Measurements from ENCODE around the gene TP53I13.
A peak's percentile ranks its signal among the peaks of the same experiment; 100 is the strongest.

Gene TP53I13

GRCh38 chr17:29591737-29592608 is 23.5 kb downstream of the TP53I13 start:
- peak in 1 of 2 donors; percentile 75 for DNase-seq (ENCODE audit: extremely low read depth in 1 of 2, low read depth in 1 of 2)

GRCh38 chr17:29592850-29593551 is 24.5 kb downstream of the TP53I13 start, which contains the start of gene ANKRD13B:
Gene ANKRD13B (plus strand): TSS chr17:29593132. CDS start chr17:29593622, 490 bp downstream.
- DNase-seq (ENCODE audit: extremely low read depth in 1 of 2, low read depth in 1 of 2), result no peak

GRCh38 chr17:29593591-29594518 is 25.4 kb downstream of the TP53I13 start:
- no peak for DNase-seq (ENCODE audit: extremely low read depth in 1 of 2, low read depth in 1 of 2)

GRCh38 chr17:29594519-29595090 is 26.1 kb downstream of the TP53I13 start:
- no peak for DNase-seq (ENCODE audit: extremely low read depth in 1 of 2, low read depth in 1 of 2)

GRCh38 chr17:29595107-29595942 is 26.8 kb downstream of the TP53I13 start:
- DNase-seq (ENCODE audit: extremely low read depth in 1 of 2, low read depth in 1 of 2), result no peak

- DNase-seq (ENCODE audit: extremely low read depth in 1 of 2, low read depth in 1 of 2), result no peak
Measured at GRCh38 chr17:29595943-29596774, 27.7 kb downstream of the TP53I13 start.

GRCh38 chr17:29596811-29597210 is 28.3 kb downstream of the TP53I13 start:
- DNase-seq (ENCODE audit: extremely low read depth in 1 of 2, low read depth in 1 of 2), result no peak

- no peak for DNase-seq (ENCODE audit: extremely low read depth in 1 of 2, low read depth in 1 of 2)
Measured at GRCh38 chr17:29597361-29598172, 29.1 kb downstream of the TP53I13 start.

GRCh38 chr17:29603109-29603674 is 34.7 kb downstream of the TP53I13 start:
- DNase-seq (ENCODE audit: extremely low read depth in 1 of 2, low read depth in 1 of 2), result no peak

- no peak for DNase-seq (ENCODE audit: extremely low read depth in 1 of 2, low read depth in 1 of 2)
Measured at GRCh38 chr17:29607557-29608195, 39.2 kb downstream of the TP53I13 start.

GRCh38 chr17:29608986-29609385 is 40.5 kb downstream of the TP53I13 start:
- no peak for DNase-seq (ENCODE audit: extremely low read depth in 1 of 2, low read depth in 1 of 2)

GRCh38 chr17:29610395-29610794 is 41.9 kb downstream of the TP53I13 start:
- DNase-seq (ENCODE audit: extremely low read depth in 1 of 2, low read depth in 1 of 2), result no peak

GRCh38 chr17:29611351-29612093 is 43.0 kb downstream of the TP53I13 start:
- DNase-seq (ENCODE audit: extremely low read depth in 1 of 2, low read depth in 1 of 2), result no peak

- no peak for DNase-seq (ENCODE audit: extremely low read depth in 1 of 2, low read depth in 1 of 2)
Measured at GRCh38 chr17:29612094-29612403, 43.5 kb downstream of the TP53I13 start.

GRCh38 chr17:29612404-29613280 is 44.1 kb downstream of the TP53I13 start:
- DNase-seq (ENCODE audit: extremely low read depth in 1 of 2, low read depth in 1 of 2), result no peak

All from stimulated activated CD8-positive, alpha-beta memory T cell treated with anti-CD3 and anti-CD28 coated beads, Interleukin-7, amount 100 ng/mL, for 48 hours (primary cell).